T-helper 1 cell treated with Interleukin-12 subunit alpha and Interleukin-12 subunit beta and Interleukin-4 antibody, amounts not matched to agents 30 μg/mL and 1 μg/mL, for 36 hours (primary cell): ENCODE results near the gene HS1BP3.

Source experiments
- H3K27ac Mint-ChIP-seq: one replicate; pipeline ENCODE4 v1.8.0; 2021; ENCODE audit warnings: mild to moderate bottlenecking, mixed read lengths
- H3K27me3 Mint-ChIP-seq: one replicate; pipeline ENCODE4 v1.8.0; 2021; ENCODE audit warnings: low read depth, mixed read lengths
- H3K36me3 Mint-ChIP-seq: one replicate; pipeline ENCODE4 v1.8.0; 2021; ENCODE audit warnings: low read depth, mixed read lengths
- H3K4me1 Mint-ChIP-seq: one replicate; pipeline ENCODE4 v1.8.0; 2021; ENCODE audit warnings: low read depth, mixed read lengths
- H3K4me3 Mint-ChIP-seq: one replicate; pipeline ENCODE4 v1.8.0; 2021; ENCODE audit warnings: mild to moderate bottlenecking, moderate library complexity, mixed read lengths
- H3K9me3 Mint-ChIP-seq: one replicate; pipeline ENCODE4 v1.8.0; 2021; ENCODE audit warnings: mixed read lengths

Gene HS1BP3

GRCh38 chr2:20625491-20626391 is 25.2 kb downstream of the HS1BP3 start:
- no peaks in the 10 kb centered on the region for H3K27me3 Mint-ChIP-seq

GRCh38 chr2:20624884-20625485 is 25.9 kb downstream of the HS1BP3 start:
- Mint-ChIP-seq H3K4me1 (no peaks in the 10 kb centered on the region), H3K36me3 (no peaks in the 10 kb centered on the region), H3K9me3 (no peaks in the 10 kb centered on the region), H3K27ac (no peak overlapping the region), H3K27me3 (no peaks in the 10 kb centered on the region), H3K4me3 (no peak overlapping the region)

More at GRCh38 chr2:20625491-20626391, 25.2 kb downstream of the HS1BP3 start:
- Mint-ChIP-seq H3K36me3 (no peaks in the 10 kb centered on the region), H3K4me1 (no peaks in the 10 kb centered on the region), H3K27ac (no peak overlapping the region), H3K9me3 (no peaks in the 10 kb centered on the region), H3K4me3 (no peak overlapping the region)

GRCh38 chr2:20624156-20624883 is 26.6 kb downstream of the HS1BP3 start:
- Mint-ChIP-seq H3K36me3 (no peaks in the 10 kb centered on the region), H3K9me3 (no peaks in the 10 kb centered on the region), H3K27ac (no peak overlapping the region), H3K27me3 (no peaks in the 10 kb centered on the region), H3K4me3 (no peak overlapping the region), H3K4me1 (no peaks in the 10 kb centered on the region)

- Mint-ChIP-seq H3K36me3 (no peaks in the 10 kb centered on the region), H3K27ac (no peak overlapping the region), H3K4me1 (no peaks in the 10 kb centered on the region), H3K9me3 (no peaks in the 10 kb centered on the region), H3K27me3 (no peaks in the 10 kb centered on the region), H3K4me3 (no peak overlapping the region)
Observed at GRCh38 chr2:20623741-20624155, 27.1 kb downstream of the HS1BP3 start.

- no peaks in the 10 kb centered on the region for H3K27me3 Mint-ChIP-seq
- H3K4me3 Mint-ChIP-seq = no peak overlapping the region
- no peak overlapping the region for H3K27ac Mint-ChIP-seq
- no peaks in the 10 kb centered on the region for H3K4me1 Mint-ChIP-seq
- H3K9me3 Mint-ChIP-seq = no peaks in the 10 kb centered on the region
- no peaks in the 10 kb centered on the region for H3K36me3 Mint-ChIP-seq
Observed at GRCh38 chr2:20623241-20623640, 27.7 kb downstream of the HS1BP3 start.

GRCh38 chr2:20622731-20623130 is 28.2 kb downstream of the HS1BP3 start:
- Mint-ChIP-seq H3K36me3 (no peaks in the 10 kb centered on the region), H3K9me3 (no peaks in the 10 kb centered on the region), H3K27ac (no peak overlapping the region), H3K27me3 (no peaks in the 10 kb centered on the region), H3K4me3 (no peak overlapping the region), H3K4me1 (no peaks in the 10 kb centered on the region)

GRCh38 chr2:20622296-20622686 is 28.6 kb downstream of the HS1BP3 start:
- no peaks in the 10 kb centered on the region for H3K36me3 Mint-ChIP-seq
- H3K9me3 Mint-ChIP-seq = no peaks in the 10 kb centered on the region

GRCh38 chr2:20621366-20622295 is 29.3 kb downstream of the HS1BP3 start:
- no peak overlapping the region for H3K27ac Mint-ChIP-seq
- no peaks in the 10 kb centered on the region for H3K36me3 Mint-ChIP-seq
- no peaks in the 10 kb centered on the region for H3K27me3 Mint-ChIP-seq
- H3K4me1 Mint-ChIP-seq = no peaks in the 10 kb centered on the region
- H3K4me3 Mint-ChIP-seq = no peak overlapping the region
- H3K9me3 Mint-ChIP-seq = no peaks in the 10 kb centered on the region

More at GRCh38 chr2:20622296-20622686, 28.6 kb downstream of the HS1BP3 start:
- no peak overlapping the region for H3K27ac Mint-ChIP-seq
- no peak overlapping the region for H3K4me3 Mint-ChIP-seq
- H3K4me1 Mint-ChIP-seq = no peaks in the 10 kb centered on the region
- no peaks in the 10 kb centered on the region for H3K27me3 Mint-ChIP-seq

- no peaks in the 10 kb centered on the region for H3K27me3 Mint-ChIP-seq
- no peak overlapping the region for H3K27ac Mint-ChIP-seq
- H3K9me3 Mint-ChIP-seq = no peaks in the 10 kb centered on the region
- no peaks in the 10 kb centered on the region for H3K4me1 Mint-ChIP-seq
- H3K36me3 Mint-ChIP-seq = no peaks in the 10 kb centered on the region
- H3K4me3 Mint-ChIP-seq = no peak overlapping the region
Observed at GRCh38 chr2:20620696-20621365, 30.1 kb downstream of the HS1BP3 start.

GRCh38 chr2:20620271-20620681 is 30.6 kb downstream of the HS1BP3 start:
- no peaks in the 10 kb centered on the region for H3K27me3 Mint-ChIP-seq
- no peaks in the 10 kb centered on the region for H3K4me1 Mint-ChIP-seq
- H3K4me3 Mint-ChIP-seq = no peak overlapping the region
- H3K36me3 Mint-ChIP-seq = no peaks in the 10 kb centered on the region
- no peak overlapping the region for H3K27ac Mint-ChIP-seq
- H3K9me3 Mint-ChIP-seq = no peaks in the 10 kb centered on the region

GRCh38 chr2:20619624-20620024 is 31.3 kb downstream of the HS1BP3 start:
- H3K4me3 Mint-ChIP-seq = no peak overlapping the region
- H3K9me3 Mint-ChIP-seq = no peaks in the 10 kb centered on the region
- no peak overlapping the region for H3K27ac Mint-ChIP-seq
- no peaks in the 10 kb centered on the region for H3K36me3 Mint-ChIP-seq
- H3K4me1 Mint-ChIP-seq = no peaks in the 10 kb centered on the region
- no peaks in the 10 kb centered on the region for H3K27me3 Mint-ChIP-seq

- no peak overlapping the region for H3K27ac Mint-ChIP-seq
- H3K27me3 Mint-ChIP-seq = no peaks in the 10 kb centered on the region
- no peaks in the 10 kb centered on the region for H3K36me3 Mint-ChIP-seq
- no peak overlapping the region for H3K4me3 Mint-ChIP-seq
- no peaks in the 10 kb centered on the region for H3K9me3 Mint-ChIP-seq
- H3K4me1 Mint-ChIP-seq = no peaks in the 10 kb centered on the region
Observed at GRCh38 chr2:20618886-20619521, 31.9 kb downstream of the HS1BP3 start.

GRCh38 chr2:20618468-20618885 is 32.4 kb downstream of the HS1BP3 start:
- Mint-ChIP-seq H3K4me3 (no peak overlapping the region), H3K9me3 (no peaks in the 10 kb centered on the region), H3K27me3 (no peaks in the 10 kb centered on the region), H3K27ac (no peak overlapping the region), H3K36me3 (no peaks in the 10 kb centered on the region), H3K4me1 (no peaks in the 10 kb centered on the region)
